Pancreas (tissue), 10 donors: ENCODE measurements around the gene RICTOR. TPM values are rescaled to one million over a fixed set of nuclear protein-coding genes. Genes with fewer than 3 reads are reported as not detected.

Experiments used
- ATAC-seq, 4 donors: fragments of 200-7000 bp; cut with Tn5 transposase; one replicate each; pipeline versions ENCODE4 v1.8.0 to v1.9.1; 2020; ENCODE audit warnings: mild to moderate bottlenecking in 4 of 4, moderate library complexity in 4 of 4
- DNase-seq, 6 donors: peaks; one replicate each; pipeline ENCODE4 v3.0.0-alpha.2; 2020
- FAIRE-seq: peaks from 2 replicates; lab custom pipeline; 2012; peaks lifted over from hg19 to GRCh38; lab: Jason Lieb, UNC
- H3K27ac ChIP-seq, 4 donors: fragments of 200-600 bp; sonication (generic); 1 replicate in 3 of 4; 2 replicates in 1 of 4; pipeline versions ENCODE4 v1.5.0 to v1.8.0; 2020
- H3K27me3 ChIP-seq, 4 donors: fragments of 200-600 bp; one replicate each; pipeline ENCODE4 v1.8.0; 2021
- H3K36me3 ChIP-seq, 3 donors: fragments of 200-600 bp; sonication (generic) in 1 of 3; one replicate each; pipeline versions ENCODE4 v1.5.0 to v1.8.0; 2020 to 2021
- H3K4me1 ChIP-seq, 3 donors: fragments of 200-600 bp; one replicate each; pipeline ENCODE4 v1.8.0; 2021
- H3K4me3 ChIP-seq, 4 donors: fragments of 200-600 bp; sonication (generic) in 2 of 4; one replicate each; pipeline versions ENCODE4 v1.5.0 to v1.8.0; 2020 to 2021
- H3K9me3 ChIP-seq, 4 donors: fragments of 200-600 bp; one replicate each; pipeline ENCODE4 v1.8.0; 2021
- WGBS, 2 donors: extraction: QIAGEN DNeasy Blood & Tissue Kit; methylation state at CpG; one replicate each; pipeline ENCODE4 v1.1.7; 2013; 5-methylcytosine and 5-hydroxymethylcytosine counted together
- intact Hi-C, 3 donors: fragments of 100-400 bp; cut with DNase I; formaldehyde crosslinking; loops; one replicate each; pipeline versions ENCODE4 v1.11.1 to v1.14.2; 2022
- polyA plus RNA-seq, 2 donors: library from polyadenylated mRNA; stranded (reverse); fragments of 200-250 nt; gene quantifications; one replicate each; pipeline ENCODE4 v1.2.3, GENCODE V29; 2013
- total RNA-seq, 6 donors: library from RNA; stranded (reverse); fragmentation: NEBNext Ultra II Directional in 4 of 6; extraction: Animal tissue kit (Norgen Biotek cat#: 25700) in 4 of 6; gene quantifications; one replicate each; pipeline versions ENCODE4 v1.2.1 to v1.2.4, GENCODE V29; 2021 to 2023
- TF ChIP-seq, protein P1 (sequence below), 4 donors: fragments of 200-600 bp; sonication (generic) in 3 of 4; IDR thresholded peaks; one replicate each; pipeline versions ENCODE4 v1.5.0 to v1.8.0; 2021; ENCODE audit warnings: antibody characterized with exemption in 4 of 4
- donor health status: healthy with polysubstance abuse.
- donor health status: DM: no; HTN: no; CAD: no; lungs with moderate emphysema.
- donor health status: DM: no; HTN: no; CAD: no.
- donor health status: control.
- donor health status: control.
- donor health status: Bipolar disorder and iron deficiency.
- donor health status: DM: yes; HTN: yes; CAD: no.
- donor health status: DM: no; HTN: no; CAD: no.
- donor health status: DM: no; HTN: no; CAD: no.
- donor health status: DM: yes; HTN: yes; CAD: no.

RICTOR gene
- total and polyA plus RNA-seq, 8 donors: 4.2 to 23.0 (median 14.1) TPM

DNA sequence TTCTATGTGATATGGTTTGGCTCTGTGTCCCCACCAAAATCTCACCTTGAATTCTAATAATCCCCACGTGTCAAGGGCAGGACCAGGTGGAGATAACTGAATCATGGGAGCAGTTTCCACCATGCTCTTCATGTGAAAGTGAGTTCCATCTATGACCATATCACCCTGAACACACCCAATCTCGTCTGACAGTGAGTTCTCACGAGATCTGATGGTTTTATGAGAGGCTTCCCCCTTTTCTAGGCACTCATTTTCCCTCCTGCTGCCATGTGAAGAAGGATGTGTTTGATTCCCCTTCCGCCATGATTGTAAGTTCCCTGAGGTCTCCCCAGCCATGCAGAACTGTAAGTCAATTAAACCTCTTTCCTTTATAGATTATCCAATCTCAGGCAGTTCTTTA, 64.2 kb downstream of the RICTOR start:
- Histone ChIP-seq H3K27me3 (no peaks in the 10 kb centered on the region), H3K27ac (no peak overlapping the region), H3K4me3 (no peak overlapping the region), H3K36me3 (peaks cover 0 to 3% (median 0%) of the 10 kb centered on the region in 3 donors), H3K9me3 (no peaks in the 10 kb centered on the region), H3K4me1 (no peaks in the 10 kb centered on the region)
- ATAC-seq (no peak), FAIRE-seq (no peak), DNase-seq (no peak)
- intact Hi-C loops: loop anchor here in 1 of 3 donors (10.0 kb wide), 1 partner anchor 55 kb away; no protein-coding TSS in a partner anchor
- TF ChIP-seq, protein P1, sequence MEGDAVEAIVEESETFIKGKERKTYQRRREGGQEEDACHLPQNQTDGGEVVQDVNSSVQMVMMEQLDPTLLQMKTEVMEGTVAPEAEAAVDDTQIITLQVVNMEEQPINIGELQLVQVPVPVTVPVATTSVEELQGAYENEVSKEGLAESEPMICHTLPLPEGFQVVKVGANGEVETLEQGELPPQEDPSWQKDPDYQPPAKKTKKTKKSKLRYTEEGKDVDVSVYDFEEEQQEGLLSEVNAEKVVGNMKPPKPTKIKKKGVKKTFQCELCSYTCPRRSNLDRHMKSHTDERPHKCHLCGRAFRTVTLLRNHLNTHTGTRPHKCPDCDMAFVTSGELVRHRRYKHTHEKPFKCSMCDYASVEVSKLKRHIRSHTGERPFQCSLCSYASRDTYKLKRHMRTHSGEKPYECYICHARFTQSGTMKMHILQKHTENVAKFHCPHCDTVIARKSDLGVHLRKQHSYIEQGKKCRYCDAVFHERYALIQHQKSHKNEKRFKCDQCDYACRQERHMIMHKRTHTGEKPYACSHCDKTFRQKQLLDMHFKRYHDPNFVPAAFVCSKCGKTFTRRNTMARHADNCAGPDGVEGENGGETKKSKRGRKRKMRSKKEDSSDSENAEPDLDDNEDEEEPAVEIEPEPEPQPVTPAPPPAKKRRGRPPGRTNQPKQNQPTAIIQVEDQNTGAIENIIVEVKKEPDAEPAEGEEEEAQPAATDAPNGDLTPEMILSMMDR (IDR thresholded peaks at IDR 0.05): no peak
- WGBS, 2 donors: 85 to 86% methylated on average over 4 of the region's 4 CpGs

DNA sequence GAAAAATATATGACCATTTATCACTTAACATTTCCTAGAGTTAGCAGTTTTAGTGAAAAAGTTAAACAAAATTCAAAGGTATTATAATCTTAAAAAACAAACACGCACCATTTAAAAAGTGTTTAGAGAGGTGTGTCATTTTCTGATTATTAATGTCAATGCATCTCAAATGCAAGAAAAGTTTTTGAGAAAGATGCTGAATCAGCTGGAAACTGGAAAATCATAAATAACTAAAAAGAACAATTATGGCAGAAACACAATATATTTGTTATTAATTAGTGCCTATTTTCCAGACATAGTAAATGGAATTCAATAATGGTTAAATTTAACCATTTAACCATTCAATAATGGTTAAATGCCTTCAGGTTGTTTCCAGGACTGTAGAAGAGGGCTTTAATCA, 64.9 kb downstream of the RICTOR start:
- peak; percentile 49 for FAIRE-seq

DNA sequence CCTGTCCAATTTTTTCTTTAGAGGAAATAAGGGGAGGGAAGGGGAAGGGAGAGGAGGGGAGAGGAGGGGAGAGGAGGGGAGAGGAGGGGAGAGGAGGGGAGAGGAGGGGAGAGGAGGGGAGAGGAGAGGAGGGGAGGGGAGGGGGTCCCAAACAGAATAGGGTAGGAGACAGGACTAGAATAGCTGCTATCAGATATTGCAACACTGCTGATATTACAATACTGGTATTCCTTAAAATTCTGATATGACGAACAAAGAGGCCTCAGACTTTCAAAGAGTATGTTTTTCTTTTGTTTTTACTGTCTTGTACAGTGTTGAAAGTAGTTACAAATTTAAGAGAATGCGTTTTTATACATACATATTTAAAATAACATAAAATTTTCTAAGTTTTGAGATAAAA, 67.5 kb downstream of the RICTOR start:
- H3K27ac ChIP-seq: no peak overlapping the region
- no peak overlapping the region for H3K4me3 ChIP-seq
- no peaks in the 10 kb centered on the region for H3K9me3 ChIP-seq
- H3K4me1 ChIP-seq: no peaks in the 10 kb centered on the region
- no peak for DNase-seq
- no peak for ATAC-seq
- intact Hi-C loops: loop anchor here in 1 of 3 donors (10.0 kb wide), 1 partner anchor 58 kb away; no protein-coding TSS in a partner anchor
- H3K36me3 ChIP-seq: peaks cover 0 to 3% (median 0%) of the 10 kb centered on the region in 3 donors
- TF ChIP-seq, protein P1 (IDR thresholded peaks at IDR 0.05): no peak
- H3K27me3 ChIP-seq: no peaks in the 10 kb centered on the region
- 87 to 97% methylated on average over 2 of the region's 2 CpGs for WGBS, 2 donors
- no peak for FAIRE-seq

More for the DNA sequence above, 64.9 kb downstream of the RICTOR start:
- no peaks in the 10 kb centered on the region for H3K27me3 ChIP-seq
- H3K9me3 ChIP-seq: no peaks in the 10 kb centered on the region
- ATAC-seq (no peak), DNase-seq (no peak)
- no peak overlapping the region for H3K27ac ChIP-seq
- no peak overlapping the region for H3K4me3 ChIP-seq
- WGBS, 2 donors: 96 to 98% methylated on average over 1 of the region's 1 CpG
- H3K4me1 ChIP-seq: no peaks in the 10 kb centered on the region
- intact Hi-C loops: loop anchor here in 1 of 3 donors (10.0 kb wide), 1 partner anchor 56 kb away; no protein-coding TSS in a partner anchor
- H3K36me3 ChIP-seq: peaks cover 0 to 3% (median 0%) of the 10 kb centered on the region in 3 donors
- TF ChIP-seq, protein P1 (IDR thresholded peaks at IDR 0.05): no peak

DNA sequence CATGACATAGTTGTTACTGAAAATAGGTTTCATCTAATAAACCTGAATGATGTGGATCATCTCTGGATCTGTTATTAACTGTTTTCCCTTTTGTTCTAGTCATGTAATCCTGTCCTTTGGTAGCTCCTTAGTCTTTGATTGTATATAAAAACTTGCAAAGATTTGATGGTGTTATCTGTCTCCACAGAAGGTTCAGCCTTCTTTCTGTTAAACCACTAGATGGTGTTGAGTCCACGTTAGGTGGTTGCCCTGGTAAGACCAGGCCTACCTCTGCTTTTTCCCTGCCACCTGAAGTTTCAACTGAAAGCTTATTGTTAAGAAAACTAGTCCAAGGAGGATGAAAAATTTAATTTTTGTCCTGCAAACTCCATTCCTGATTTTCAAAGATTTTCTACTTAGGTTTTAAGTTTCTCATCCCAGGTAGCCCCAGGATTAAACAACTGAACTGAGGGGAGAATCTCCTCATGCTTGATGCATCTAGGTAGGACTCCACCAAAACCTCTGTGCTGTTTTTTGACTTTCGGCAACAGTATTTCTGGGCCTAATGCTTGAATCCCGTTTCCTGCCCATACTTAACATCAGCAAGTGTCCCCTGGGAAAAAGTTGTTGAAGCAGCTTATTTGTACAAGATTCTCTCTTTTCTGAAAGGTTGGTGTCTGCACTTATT, 68.5 kb downstream of the RICTOR start:
- TF ChIP-seq, protein P1 (IDR thresholded peaks at IDR 0.05): peak in 1 of 4 donors; percentile 21
- FAIRE-seq: no peak
- Histone ChIP-seq H3K4me1 (no peaks in the 10 kb centered on the region), H3K36me3 (peaks cover 0 to under 1% (median 0%) of the 10 kb centered on the region in 3 donors), H3K27me3 (no peaks in the 10 kb centered on the region), H3K9me3 (no peaks in the 10 kb centered on the region), H3K27ac (no peak overlapping the region), H3K4me3 (no peak overlapping the region)
- WGBS, 2 donors: 64 to 73% methylated on average over 3 of the region's 3 CpGs
- peak in 3 of 4 donors; percentile 71 to 80 (median 73) for ATAC-seq
- intact Hi-C loops: loop anchor here in 1 of 3 donors (10.0 kb wide), 1 partner anchor 59 kb away; no protein-coding TSS in a partner anchor
- no peak for DNase-seq

DNA sequence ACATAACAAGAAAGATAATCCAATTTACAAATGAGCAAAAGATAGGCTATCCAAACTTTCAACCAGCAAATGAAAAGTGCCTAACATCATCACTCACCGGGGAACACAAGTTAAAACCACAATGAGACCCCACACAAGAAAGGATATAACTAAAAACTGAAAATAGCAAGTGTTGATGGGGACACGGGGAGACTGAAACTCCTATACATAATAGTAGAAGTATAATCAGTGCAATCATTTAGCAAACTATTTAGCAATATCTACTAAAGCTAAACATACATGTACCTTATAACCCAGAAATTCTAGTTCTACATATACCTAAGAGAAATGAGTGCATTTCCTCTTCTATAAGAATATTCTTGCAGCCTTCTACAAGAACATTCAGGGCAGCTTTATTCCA, 72.5 kb downstream of the RICTOR start:
- Histone ChIP-seq H3K4me3 (no peak overlapping the region), H3K27ac (no peak overlapping the region), H3K9me3 (no peaks in the 10 kb centered on the region), H3K36me3 (no peaks in the 10 kb centered on the region), H3K4me1 (no peaks in the 10 kb centered on the region), H3K27me3 (no peaks in the 10 kb centered on the region)
- 86 to 93% methylated on average over 2 of the region's 2 CpGs for WGBS, 2 donors
- FAIRE-seq: no peak
- DNase-seq: no peak
- no peak for ATAC-seq
- intact Hi-C loops: loop anchor here in 1 of 3 donors (10.0 kb wide), 1 partner anchor 63 kb away; no protein-coding TSS in a partner anchor
- TF ChIP-seq, protein P1 (IDR thresholded peaks at IDR 0.05): no peak
